HepG2 (cell line): Measurements from ENCODE around the gene FGD2. TPM values are rescaled to one million over a fixed set of nuclear protein-coding genes. Genes with fewer than 3 reads are reported as not detected.

Source experiments
- CHCHD3 ChIP-seq: sonication (generic); formaldehyde crosslinking; IDR thresholded peaks from 2 replicates; pipeline ENCODE4 v1.8.0; 2022; ENCODE audit warnings: mild to moderate bottlenecking, missing genetic modification reagents, moderate library complexity
- ERF ChIP-seq: IDR thresholded peaks from 2 replicates; pipeline ENCODE4 v1.6.1; 2018; ENCODE audit warnings: missing biosample characterization, missing genetic modification reagents
- HNRNPK ChIP-seq: fragments of 200-400 bp; formaldehyde crosslinking; IDR thresholded peaks from 2 replicates; pipeline ENCODE4 v1.6.1; 2018; ENCODE audit warnings: low read length, low read depth, moderate library complexity, mild to moderate bottlenecking; ENCODE audit not compliant: poor library complexity, severe bottlenecking
- KDM2A ChIP-seq: sonication (generic); formaldehyde crosslinking; IDR thresholded peaks from 2 replicates; pipeline ENCODE4 v1.4.0; 2020; ENCODE audit warnings: low read depth, missing genetic modification reagents, borderline replicate concordance
- MED13 ChIP-seq: sonication (generic); formaldehyde crosslinking; IDR thresholded peaks from 2 replicates; pipeline ENCODE4 v1.5.0; 2020; ENCODE audit warnings: missing genetic modification reagents
- MXD4 ChIP-seq: IDR thresholded peaks from 2 replicates; pipeline ENCODE4 v1.6.1; 2016; ENCODE audit warnings: mild to moderate bottlenecking, missing biosample characterization, missing genetic modification reagents
- SSRP1 ChIP-seq: IDR thresholded peaks from 2 replicates; pipeline ENCODE4 v1.6.1; 2016; ENCODE audit warnings: control low read depth
- ZFP36 ChIP-seq: fragments of 150-350 bp; IDR thresholded peaks from 2 replicates; pipeline ENCODE4 v1.6.1; 2018; ENCODE audit warnings: borderline replicate concordance, low read length, low read depth; ENCODE audit not compliant: partially characterized antibody
- ZKSCAN1 ChIP-seq: fragments of 150-350 bp; IDR thresholded peaks from 2 replicates; pipeline ENCODE4 v1.6.1; 2014; ENCODE audit warnings: low read length
- ZNF501 ChIP-seq: sonication (generic); formaldehyde crosslinking; IDR thresholded peaks from 2 replicates; pipeline ENCODE4 v1.5.1; 2020; ENCODE audit warnings: mild to moderate bottlenecking, moderate library complexity, missing genetic modification reagents
- ZNF605 ChIP-seq: sonication (generic); formaldehyde crosslinking; IDR thresholded peaks from 2 replicates; pipeline ENCODE4 v1.8.0; 2022; ENCODE audit warnings: mild to moderate bottlenecking, missing genetic modification reagents
- ZNF672 ChIP-seq: sonication (generic); formaldehyde crosslinking; IDR thresholded peaks from 2 replicates; pipeline ENCODE4 v1.8.1; 2022; ENCODE audit warnings: missing genetic modification reagents
- ZSCAN21 ChIP-seq: sonication (generic); formaldehyde crosslinking; IDR thresholded peaks from 2 replicates; pipeline ENCODE4 v1.8.0; 2022; ENCODE audit warnings: mild to moderate bottlenecking, missing genetic modification reagents, moderate library complexity, borderline replicate concordance
- ZSCAN9 ChIP-seq: IDR thresholded peaks from 2 replicates; pipeline ENCODE4 v1.6.1; 2016; ENCODE audit warnings: borderline replicate concordance
- polyA plus RNA-seq, 8 experiments: library from polyadenylated mRNA; depleted of rRNA in 3 of 8; stranded (reverse) in 7 of 8; unstranded in 1 of 8; fragments of >200 nt; fragmentation: Illumina TruSeq in 4 of 8; extraction: Trizol in 4 of 8; gene quantifications; 2 replicates each; pipeline versions ENCODE4 v1.2.1 to v1.2.3, GENCODE V29; 2011 to 2016; ENCODE audit warnings: low read depth in 4 of 8, missing spikeins in 1 of 8, mixed read lengths in 1 of 8; ENCODE audit not compliant: insufficient read depth in 1 of 8
- total RNA-seq, 5 experiments: library from RNA; depleted of rRNA; stranded (reverse); fragments of >200 nt; fragmentation: Illumina TruSeq; extraction: Trizol; gene quantifications; 2 replicates each; pipeline ENCODE4 v1.2.3, GENCODE V29; 2016; ENCODE audit warnings: low read depth in 1 of 5
- TF ChIP-seq, protein P1 (sequence below): sonication (generic); formaldehyde crosslinking; IDR thresholded peaks from 2 replicates; pipeline ENCODE4 v1.5.1; 2020; ENCODE audit warnings: mild to moderate bottlenecking, missing genetic modification reagents, moderate library complexity
- TF ChIP-seq, protein P2 (sequence below): sonication (generic); formaldehyde crosslinking; IDR thresholded peaks from 2 replicates; pipeline ENCODE4 v1.8.1; 2022; ENCODE audit warnings: low read depth, mild to moderate bottlenecking, missing genetic modification reagents
- TF ChIP-seq, protein P3 (sequence below): sonication (generic); formaldehyde crosslinking; IDR thresholded peaks from 2 replicates; pipeline ENCODE4 v1.4.0; 2020; ENCODE audit warnings: missing genetic modification reagents, mild to moderate bottlenecking, borderline replicate concordance
- TF ChIP-seq, protein P4 (sequence below): sonication (generic); formaldehyde crosslinking; IDR thresholded peaks from 2 replicates; pipeline ENCODE4; 2020; ENCODE audit warnings: missing genetic modification reagents, mild to moderate bottlenecking, borderline replicate concordance

Gene FGD2
- total and polyA plus RNA-seq, 2 of the 13 experiments (the other 11 are each of a cell fraction or from before 2014, with no cell fraction given), result not detected

DNA sequence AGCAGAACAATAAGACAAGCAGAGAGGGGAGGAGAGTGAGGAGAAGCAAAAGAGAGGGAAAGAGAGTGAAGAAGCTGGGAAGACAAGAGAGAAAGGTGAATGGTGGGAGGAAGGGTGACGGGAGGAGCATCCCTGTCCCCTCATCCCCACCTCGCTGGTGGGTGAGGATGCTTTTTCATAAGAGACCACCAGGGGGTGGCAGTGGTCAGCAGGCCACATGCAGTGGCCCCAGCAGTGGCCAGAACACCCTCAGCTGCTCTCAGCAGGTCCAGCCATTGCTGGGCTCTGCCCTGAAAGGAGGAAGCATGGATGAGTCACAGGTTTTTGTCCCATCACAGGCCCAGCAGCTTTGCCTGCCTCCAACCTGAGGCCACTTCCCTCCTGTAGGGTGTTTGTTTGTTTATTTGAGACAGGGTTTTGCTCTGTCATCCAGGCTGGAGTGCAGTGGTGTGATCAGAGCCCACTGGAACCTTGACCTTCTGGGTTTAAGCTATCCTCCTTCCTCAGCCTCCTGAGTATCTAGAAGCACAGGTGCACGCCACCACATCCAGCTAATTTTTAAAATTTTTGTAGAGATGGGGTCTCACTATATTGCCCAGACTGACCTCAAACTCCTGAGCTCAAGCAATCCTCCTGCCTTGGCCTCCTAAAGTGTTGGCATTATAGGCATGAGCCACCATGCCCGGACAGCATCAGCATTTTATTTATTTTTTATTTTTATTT is 24.0 kb downstream of the FGD2 start (continued):
- TF ChIP-seq, protein P1, sequence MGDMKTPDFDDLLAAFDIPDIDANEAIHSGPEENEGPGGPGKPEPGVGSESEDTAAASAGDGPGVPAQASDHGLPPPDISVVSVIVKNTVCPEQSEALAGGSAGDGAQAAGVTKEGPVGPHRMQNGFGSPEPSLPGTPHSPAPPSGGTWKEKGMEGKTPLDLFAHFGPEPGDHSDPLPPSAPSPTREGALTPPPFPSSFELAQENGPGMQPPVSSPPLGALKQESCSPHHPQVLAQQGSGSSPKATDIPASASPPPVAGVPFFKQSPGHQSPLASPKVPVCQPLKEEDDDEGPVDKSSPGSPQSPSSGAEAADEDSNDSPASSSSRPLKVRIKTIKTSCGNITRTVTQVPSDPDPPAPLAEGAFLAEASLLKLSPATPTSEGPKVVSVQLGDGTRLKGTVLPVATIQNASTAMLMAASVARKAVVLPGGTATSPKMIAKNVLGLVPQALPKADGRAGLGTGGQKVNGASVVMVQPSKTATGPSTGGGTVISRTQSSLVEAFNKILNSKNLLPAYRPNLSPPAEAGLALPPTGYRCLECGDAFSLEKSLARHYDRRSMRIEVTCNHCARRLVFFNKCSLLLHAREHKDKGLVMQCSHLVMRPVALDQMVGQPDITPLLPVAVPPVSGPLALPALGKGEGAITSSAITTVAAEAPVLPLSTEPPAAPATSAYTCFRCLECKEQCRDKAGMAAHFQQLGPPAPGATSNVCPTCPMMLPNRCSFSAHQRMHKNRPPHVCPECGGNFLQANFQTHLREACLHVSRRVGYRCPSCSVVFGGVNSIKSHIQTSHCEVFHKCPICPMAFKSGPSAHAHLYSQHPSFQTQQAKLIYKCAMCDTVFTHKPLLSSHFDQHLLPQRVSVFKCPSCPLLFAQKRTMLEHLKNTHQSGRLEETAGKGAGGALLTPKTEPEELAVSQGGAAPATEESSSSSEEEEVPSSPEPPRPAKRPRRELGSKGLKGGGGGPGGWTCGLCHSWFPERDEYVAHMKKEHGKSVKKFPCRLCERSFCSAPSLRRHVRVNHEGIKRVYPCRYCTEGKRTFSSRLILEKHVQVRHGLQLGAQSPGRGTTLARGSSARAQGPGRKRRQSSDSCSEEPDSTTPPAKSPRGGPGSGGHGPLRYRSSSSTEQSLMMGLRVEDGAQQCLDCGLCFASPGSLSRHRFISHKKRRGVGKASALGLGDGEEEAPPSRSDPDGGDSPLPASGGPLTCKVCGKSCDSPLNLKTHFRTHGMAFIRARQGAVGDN, result peak; percentile 73
- TF ChIP-seq HNRNPK, result no peak
- TF ChIP-seq ZNF672 (CRISPR knock-in tag), result no peak
- TF ChIP-seq SSRP1 (CRISPR knock-in tag), result peak; percentile 83
- TF ChIP-seq CHCHD3 (CRISPR knock-in tag), result no peak
- peak; percentile 67; the same call in 1 of the 2 replicates for TF ChIP-seq ZSCAN9 (CRISPR knock-in tag)
- TF ChIP-seq, protein P2, sequence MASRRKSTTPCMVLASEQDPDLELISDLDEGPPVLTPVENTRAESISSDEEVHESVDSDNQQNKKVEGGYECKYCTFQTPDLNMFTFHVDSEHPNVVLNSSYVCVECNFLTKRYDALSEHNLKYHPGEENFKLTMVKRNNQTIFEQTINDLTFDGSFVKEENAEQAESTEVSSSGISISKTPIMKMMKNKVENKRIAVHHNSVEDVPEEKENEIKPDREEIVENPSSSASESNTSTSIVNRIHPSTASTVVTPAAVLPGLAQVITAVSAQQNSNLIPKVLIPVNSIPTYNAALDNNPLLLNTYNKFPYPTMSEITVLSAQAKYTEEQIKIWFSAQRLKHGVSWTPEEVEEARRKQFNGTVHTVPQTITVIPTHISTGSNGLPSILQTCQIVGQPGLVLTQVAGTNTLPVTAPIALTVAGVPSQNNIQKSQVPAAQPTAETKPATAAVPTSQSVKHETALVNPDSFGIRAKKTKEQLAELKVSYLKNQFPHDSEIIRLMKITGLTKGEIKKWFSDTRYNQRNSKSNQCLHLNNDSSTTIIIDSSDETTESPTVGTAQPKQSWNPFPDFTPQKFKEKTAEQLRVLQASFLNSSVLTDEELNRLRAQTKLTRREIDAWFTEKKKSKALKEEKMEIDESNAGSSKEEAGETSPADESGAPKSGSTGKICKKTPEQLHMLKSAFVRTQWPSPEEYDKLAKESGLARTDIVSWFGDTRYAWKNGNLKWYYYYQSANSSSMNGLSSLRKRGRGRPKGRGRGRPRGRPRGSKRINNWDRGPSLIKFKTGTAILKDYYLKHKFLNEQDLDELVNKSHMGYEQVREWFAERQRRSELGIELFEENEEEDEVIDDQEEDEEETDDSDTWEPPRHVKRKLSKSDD (CRISPR knock-in tag), result no peak
- TF ChIP-seq ZNF501, result peak; percentile 66; the same call in 1 of the 2 replicates
- no peak for TF ChIP-seq ZSCAN21 (CRISPR knock-in tag)
- peak; percentile 76 for TF ChIP-seq MXD4 (CRISPR knock-in tag)
- TF ChIP-seq MED13 (CRISPR knock-in tag), result no peak
- TF ChIP-seq ZKSCAN1, result no peak
- TF ChIP-seq, protein P3, sequence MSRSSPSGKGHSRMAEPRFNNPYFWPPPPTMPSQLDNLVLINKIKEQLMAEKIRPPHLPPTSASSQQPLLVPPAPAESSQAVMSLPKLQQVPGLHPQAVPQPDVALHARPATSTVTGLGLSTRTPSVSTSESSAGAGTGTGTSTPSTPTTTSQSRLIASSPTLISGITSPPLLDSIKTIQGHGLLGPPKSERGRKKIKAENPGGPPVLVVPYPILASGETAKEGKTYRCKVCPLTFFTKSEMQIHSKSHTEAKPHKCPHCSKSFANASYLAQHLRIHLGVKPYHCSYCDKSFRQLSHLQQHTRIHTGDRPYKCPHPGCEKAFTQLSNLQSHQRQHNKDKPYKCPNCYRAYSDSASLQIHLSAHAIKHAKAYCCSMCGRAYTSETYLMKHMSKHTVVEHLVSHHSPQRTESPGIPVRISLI, result peak; percentile 39; the same call in 1 of the 2 replicates
- 0 out of 2 replicates have a peak, but pooled peaks have one; percentile 62 for TF ChIP-seq ZNF605
- TF ChIP-seq KDM2A (CRISPR knock-in tag), result peak; percentile 75; the same call in 1 of the 2 replicates
- peak; percentile 80; the same call in 1 of the 2 replicates for TF ChIP-seq ERF
- no peak for TF ChIP-seq ZFP36
- TF ChIP-seq, protein P4, sequence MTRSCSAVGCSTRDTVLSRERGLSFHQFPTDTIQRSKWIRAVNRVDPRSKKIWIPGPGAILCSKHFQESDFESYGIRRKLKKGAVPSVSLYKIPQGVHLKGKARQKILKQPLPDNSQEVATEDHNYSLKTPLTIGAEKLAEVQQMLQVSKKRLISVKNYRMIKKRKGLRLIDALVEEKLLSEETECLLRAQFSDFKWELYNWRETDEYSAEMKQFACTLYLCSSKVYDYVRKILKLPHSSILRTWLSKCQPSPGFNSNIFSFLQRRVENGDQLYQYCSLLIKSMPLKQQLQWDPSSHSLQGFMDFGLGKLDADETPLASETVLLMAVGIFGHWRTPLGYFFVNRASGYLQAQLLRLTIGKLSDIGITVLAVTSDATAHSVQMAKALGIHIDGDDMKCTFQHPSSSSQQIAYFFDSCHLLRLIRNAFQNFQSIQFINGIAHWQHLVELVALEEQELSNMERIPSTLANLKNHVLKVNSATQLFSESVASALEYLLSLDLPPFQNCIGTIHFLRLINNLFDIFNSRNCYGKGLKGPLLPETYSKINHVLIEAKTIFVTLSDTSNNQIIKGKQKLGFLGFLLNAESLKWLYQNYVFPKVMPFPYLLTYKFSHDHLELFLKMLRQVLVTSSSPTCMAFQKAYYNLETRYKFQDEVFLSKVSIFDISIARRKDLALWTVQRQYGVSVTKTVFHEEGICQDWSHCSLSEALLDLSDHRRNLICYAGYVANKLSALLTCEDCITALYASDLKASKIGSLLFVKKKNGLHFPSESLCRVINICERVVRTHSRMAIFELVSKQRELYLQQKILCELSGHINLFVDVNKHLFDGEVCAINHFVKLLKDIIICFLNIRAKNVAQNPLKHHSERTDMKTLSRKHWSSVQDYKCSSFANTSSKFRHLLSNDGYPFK (CRISPR knock-in tag), result 0 out of 2 replicates have a peak, but pooled peaks have one; percentile 12
